GM03348 (cell line): ENCODE measurements around the gene LRRC17.

Experiments
- DNase-seq: peaks from one replicate; pipeline ENCODE4 v3.0.0; 2012; ENCODE audit warnings: low spot score

Gene LRRC17

GRCh38 chr7:102985176-102985783 lies 72.5 kb downstream of the LRRC17 start:
- DNase-seq: no peak

DNA sequence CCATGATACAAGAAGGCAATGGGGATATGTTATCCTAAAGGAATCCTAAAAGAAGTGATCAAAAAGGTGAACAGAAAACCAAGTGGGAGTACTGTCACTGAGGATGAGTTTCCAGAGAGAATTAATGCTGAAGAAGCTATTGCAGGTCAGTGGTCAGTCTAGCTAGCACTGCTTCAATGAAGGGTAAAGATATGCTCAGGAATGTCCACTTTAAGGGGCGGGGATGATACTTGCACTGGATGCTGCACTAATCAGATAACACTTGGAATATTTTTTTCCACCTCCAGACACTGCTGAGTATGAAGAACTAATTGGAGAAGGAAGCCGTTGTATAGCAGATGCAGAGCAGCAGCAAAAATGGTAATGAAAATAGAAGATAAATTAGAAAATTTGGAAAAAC lies 75.3 kb downstream of the LRRC17 start:
- DNase-seq: no peak

GRCh38 chr7:102988631-102989560 lies 76.1 kb downstream of the LRRC17 start:
- no peak for DNase-seq

DNA sequence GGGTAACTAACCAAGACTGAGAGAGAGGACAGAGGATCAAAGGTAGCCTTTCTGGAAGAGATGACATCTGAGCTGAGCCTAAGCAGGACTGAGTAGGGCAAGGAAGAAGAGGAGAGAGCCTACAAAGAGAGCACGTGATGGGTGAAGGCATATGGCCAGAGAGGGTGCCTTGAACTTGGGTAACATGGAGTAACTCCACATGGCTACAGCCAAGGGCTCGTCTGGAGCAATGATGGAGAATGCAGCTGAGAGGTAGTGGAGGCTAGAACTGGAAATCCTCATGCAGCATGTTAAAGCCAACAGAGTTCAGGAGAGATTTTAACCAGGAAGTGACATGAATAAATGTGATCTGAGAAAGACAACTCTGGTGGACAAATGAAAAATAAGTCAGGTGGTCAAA lies 77.8 kb downstream of the LRRC17 start:
- DNase-seq: no peak

GRCh38 chr7:102991077-102991539 lies 78.3 kb downstream of the LRRC17 start:
- DNase-seq: no peak

GRCh38 chr7:102991540-102992214 lies 78.9 kb downstream of the LRRC17 start:
- peak; percentile 85 for DNase-seq

DNA sequence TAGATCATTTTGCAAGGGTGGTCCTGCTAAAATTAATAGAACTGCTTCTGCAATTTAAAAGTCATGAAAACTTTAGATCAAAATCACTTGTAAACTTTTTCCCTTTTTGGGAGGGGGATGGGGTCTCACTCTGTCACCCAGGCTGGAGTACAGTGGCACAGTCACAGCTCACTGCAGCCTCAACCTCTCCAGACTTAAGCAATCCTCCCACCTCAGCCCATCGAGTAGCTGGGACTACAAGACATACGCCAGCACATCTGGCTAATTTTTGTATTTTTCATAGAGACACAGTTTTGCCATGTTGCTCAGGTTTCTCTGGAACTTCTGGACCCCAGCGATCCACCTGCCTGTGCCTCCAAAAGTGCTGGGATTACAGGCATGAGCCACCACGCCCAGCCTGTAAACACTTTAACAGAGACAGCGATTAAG lies 79.7 kb downstream of the LRRC17 start:
- no peak for DNase-seq

GRCh38 chr7:102992938-102993717 lies 80.3 kb downstream of the LRRC17 start:
- peak; percentile 36 for DNase-seq

DNA sequence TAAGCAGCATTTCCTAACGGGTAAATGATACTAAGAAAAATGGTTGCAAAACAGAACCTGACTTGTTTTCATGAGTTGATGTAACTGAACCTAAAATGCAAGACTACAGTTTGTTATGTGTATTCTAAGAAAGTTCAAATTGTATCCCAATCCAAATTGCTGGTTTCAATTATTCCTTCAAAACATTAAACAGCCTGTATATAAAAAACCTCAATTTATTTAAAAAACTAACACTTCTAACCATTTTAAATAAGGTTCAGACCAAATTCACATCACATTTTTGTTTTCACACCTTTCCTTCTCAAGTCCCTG lies 80.9 kb downstream of the LRRC17 start:
- DNase-seq: no peak

DNA sequence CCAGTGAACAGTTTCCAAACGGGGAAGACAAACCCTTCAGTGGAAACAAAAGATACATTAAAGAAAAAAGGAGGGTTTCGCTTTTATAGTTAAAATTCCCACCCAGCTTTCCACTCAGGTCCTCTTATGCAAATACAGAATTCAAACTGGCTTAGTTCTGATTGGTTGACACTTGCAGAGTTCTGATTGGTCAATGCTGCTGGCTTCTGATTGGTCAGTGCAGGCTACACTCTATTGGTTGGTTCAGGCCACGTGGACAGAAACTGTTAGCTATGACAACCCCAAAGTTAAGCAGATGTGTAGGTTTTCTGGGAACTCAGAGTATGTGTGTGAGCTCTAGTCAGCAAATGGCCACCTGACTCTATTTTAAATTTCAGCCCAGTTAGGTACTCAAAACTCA lies 81.8 kb downstream of the LRRC17 start:
- no peak for DNase-seq
